HuH-7.5 (cell line): ENCODE measurements around the gene CAB39.
"Not testable (repeated sequence)": the region's sequence is repeated elsewhere in the genome, so short reads cannot be mapped to it uniquely, and the experiment has no call there.

ENCODE experiments used
- DNase-seq: peaks from one replicate; pipeline ENCODE4 v3.0.0; 2011; ENCODE audit warnings: low spot score

CAB39 gene

GRCh38 chr2:230684270-230685168 is 28.1 kb upstream of the CAB39 start:
- DNase-seq, result no peak

GRCh38 chr2:230685178-230685577 is 27.5 kb upstream of the CAB39 start:
- no peak for DNase-seq

GRCh38 chr2:230687498-230687897 is 25.1 kb upstream of the CAB39 start:
- DNase-seq, result no peak

- no peak for DNase-seq
These were observed 24.2 kb upstream of the CAB39 start for GRCh38 chr2:230688490-230688889.

- no peak for DNase-seq
These were observed 22.2 kb upstream of the CAB39 start for GRCh38 chr2:230690439-230690838.

- no peak for DNase-seq
These were observed 21.5 kb upstream of the CAB39 start for GRCh38 chr2:230691005-230691647.

- no peak for DNase-seq
These were observed 19.9 kb upstream of the CAB39 start for GRCh38 chr2:230692760-230693159.

GRCh38 chr2:230693411-230693810 is 19.2 kb upstream of the CAB39 start:
- DNase-seq, result no peak

- no peak for DNase-seq
These were observed 18.4 kb upstream of the CAB39 start for GRCh38 chr2:230694241-230694640.

GRCh38 chr2:230695551-230695950 is 17.1 kb upstream of the CAB39 start:
- DNase-seq, result no peak

GRCh38 chr2:230696670-230697069 is 16.0 kb upstream of the CAB39 start:
- no peak for DNase-seq

GRCh38 chr2:230697676-230698075 is 15.0 kb upstream of the CAB39 start:
- DNase-seq, result no peak

GRCh38 chr2:230698753-230699152 is 13.9 kb upstream of the CAB39 start:
- DNase-seq, result not testable (repeated sequence)

GRCh38 chr2:230700447-230700846 is 12.2 kb upstream of the CAB39 start:
- DNase-seq, result no peak

- DNase-seq, result no peak
These were observed 11.3 kb upstream of the CAB39 start for GRCh38 chr2:230701308-230701707.

GRCh38 chr2:230702457-230702856 is 10.2 kb upstream of the CAB39 start:
- DNase-seq, result not testable (repeated sequence)

GRCh38 chr2:230703514-230703913 is 9.1 kb upstream of the CAB39 start:
- no peak for DNase-seq

GRCh38 chr2:230706053-230706521 is 6.6 kb upstream of the CAB39 start:
- DNase-seq, result no peak

GRCh38 chr2:230706966-230707365 is 5.7 kb upstream of the CAB39 start:
- no peak for DNase-seq

GRCh38 chr2:230708204-230708603 is 4.4 kb upstream of the CAB39 start:
- no peak for DNase-seq

GRCh38 chr2:230711224-230711623 is 1.4 kb upstream of the CAB39 start:
- DNase-seq, result no peak

- DNase-seq, result peak; percentile 31
These were observed 891 bp downstream of the CAB39 start for GRCh38 chr2:230713331-230714135.

GRCh38 chr2:230714136-230714480 is 1.5 kb downstream of the CAB39 start:
- peak; percentile 54 for DNase-seq
